Activated T-cell treated with anti-CD3 and anti-CD28 coated beads, Interleukin-2, amount 50 U/mL, for 4 hours (primary cell): ENCODE data around the gene OR2T35. TPM values are rescaled to one million over a fixed set of nuclear protein-coding genes. Genes with fewer than 3 reads are reported as not detected.
"Not testable (repeated sequence)": the region's sequence is repeated elsewhere in the genome, so short reads cannot be mapped to it uniquely, and the experiment has no call there.

ENCODE experiments used
- ATAC-seq, 2 donors: fragments of 200-7000 bp; cut with Tn5 transposase; one replicate each; pipeline ENCODE4 v1.10.0; 2021
- DNase-seq: peaks from one replicate; pipeline ENCODE4 v3.0.0-alpha.2; 2020
- H3K27me3 Mint-ChIP-seq: one replicate; pipeline ENCODE4 v1.8.0; 2021; ENCODE audit warnings: low read depth, mixed read lengths
- H3K36me3 Mint-ChIP-seq: one replicate; pipeline ENCODE4 v1.8.0; 2022; ENCODE audit warnings: mixed read lengths; ENCODE audit not compliant: insufficient read depth
- H3K4me1 Mint-ChIP-seq: one replicate; pipeline ENCODE4 v1.8.0; 2021; ENCODE audit warnings: low read depth, mixed read lengths
- H3K4me3 Mint-ChIP-seq: one replicate; pipeline ENCODE4 v1.8.0; 2021; ENCODE audit warnings: mild to moderate bottlenecking, moderate library complexity, mixed read lengths
- H3K9me3 Mint-ChIP-seq: one replicate; pipeline ENCODE4 v1.8.0; 2021; ENCODE audit warnings: mixed read lengths
- total RNA-seq, 3 donors: library from RNA; stranded (reverse); gene quantifications; one replicate each; pipeline ENCODE4 v1.2.1, GENCODE V29; 2021

Gene OR2T35, protein sequence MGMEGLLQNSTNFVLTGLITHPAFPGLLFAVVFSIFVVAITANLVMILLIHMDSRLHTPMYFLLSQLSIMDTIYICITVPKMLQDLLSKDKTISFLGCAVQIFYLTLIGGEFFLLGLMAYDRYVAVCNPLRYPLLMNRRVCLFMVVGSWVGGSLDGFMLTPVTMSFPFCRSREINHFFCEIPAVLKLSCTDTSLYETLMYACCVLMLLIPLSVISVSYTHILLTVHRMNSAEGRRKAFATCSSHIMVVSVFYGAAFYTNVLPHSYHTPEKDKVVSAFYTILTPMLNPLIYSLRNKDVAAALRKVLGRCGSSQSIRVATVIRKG
- total RNA-seq, result not detected

DNA sequence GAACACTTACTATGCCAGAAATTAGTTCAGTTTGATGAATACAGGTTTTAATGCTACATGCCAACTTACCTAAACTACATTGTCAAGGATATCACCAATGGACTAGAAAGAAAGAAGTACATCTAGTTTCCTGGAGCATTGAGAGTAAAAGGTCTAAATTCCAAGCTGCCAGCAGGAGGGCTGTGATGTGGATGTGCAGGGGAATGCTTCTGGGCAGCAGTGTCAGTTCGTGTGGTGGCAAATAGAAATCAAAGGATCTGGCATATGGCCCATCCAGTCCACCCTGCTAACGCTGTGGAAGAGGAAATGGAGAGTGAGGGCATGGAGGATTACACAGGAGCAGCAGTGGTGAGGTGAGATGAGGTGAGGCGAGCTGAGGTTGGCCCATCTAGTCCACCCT lies at the start of gene OR2T35:
Gene OR2T35, minus strand, starts transcription at position 101 of the 400 bp plus-strand sequence. CDS start 6,020 bp downstream, outside the sequence.
- not testable (repeated sequence) for H3K9me3 Mint-ChIP-seq, H3K4me3 Mint-ChIP-seq, H3K27me3 Mint-ChIP-seq, H3K4me1 Mint-ChIP-seq, DNase-seq, H3K36me3 Mint-ChIP-seq, ATAC-seq

DNA sequence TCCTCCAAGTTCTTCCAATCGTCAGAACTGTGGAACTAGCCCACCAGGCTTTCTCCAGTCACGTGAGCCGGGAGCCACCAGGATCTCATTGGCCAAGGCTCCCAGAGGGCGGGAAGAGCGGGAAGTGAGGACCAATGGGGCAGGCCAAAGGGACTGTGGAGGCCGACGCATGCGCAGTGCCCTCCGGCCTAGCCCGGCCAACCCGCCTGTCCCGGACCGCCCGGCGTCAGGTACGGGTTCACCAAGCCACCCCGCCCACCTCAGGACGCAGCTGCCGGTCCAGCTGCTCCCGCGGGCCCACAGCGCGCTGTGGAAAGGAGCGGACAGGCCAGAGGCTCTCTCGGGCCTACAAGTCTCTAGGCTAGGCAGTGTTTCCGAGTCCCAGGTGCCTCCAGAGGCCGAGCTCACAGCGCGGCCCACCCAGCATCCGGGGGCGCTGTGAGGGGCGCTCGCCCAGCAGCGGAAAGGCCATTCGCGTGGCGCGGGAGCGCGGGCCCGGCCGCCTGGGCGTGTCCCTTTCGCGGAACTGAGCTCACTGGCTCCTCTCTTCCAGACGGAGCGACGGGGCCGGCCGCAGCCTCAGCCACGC lies 46.6 kb upstream of the OR2T35 start:
- peaks cover 3% of the 10 kb centered on the region for H3K4me1 Mint-ChIP-seq
- no peak overlapping the region for H3K4me3 Mint-ChIP-seq
- no peak for DNase-seq
- ATAC-seq, result no peak
- H3K27me3 Mint-ChIP-seq, result peaks cover 4% of the 10 kb centered on the region
- peaks cover 9% of the 10 kb centered on the region for H3K9me3 Mint-ChIP-seq
- no peaks in the 10 kb centered on the region for H3K36me3 Mint-ChIP-seq

DNA sequence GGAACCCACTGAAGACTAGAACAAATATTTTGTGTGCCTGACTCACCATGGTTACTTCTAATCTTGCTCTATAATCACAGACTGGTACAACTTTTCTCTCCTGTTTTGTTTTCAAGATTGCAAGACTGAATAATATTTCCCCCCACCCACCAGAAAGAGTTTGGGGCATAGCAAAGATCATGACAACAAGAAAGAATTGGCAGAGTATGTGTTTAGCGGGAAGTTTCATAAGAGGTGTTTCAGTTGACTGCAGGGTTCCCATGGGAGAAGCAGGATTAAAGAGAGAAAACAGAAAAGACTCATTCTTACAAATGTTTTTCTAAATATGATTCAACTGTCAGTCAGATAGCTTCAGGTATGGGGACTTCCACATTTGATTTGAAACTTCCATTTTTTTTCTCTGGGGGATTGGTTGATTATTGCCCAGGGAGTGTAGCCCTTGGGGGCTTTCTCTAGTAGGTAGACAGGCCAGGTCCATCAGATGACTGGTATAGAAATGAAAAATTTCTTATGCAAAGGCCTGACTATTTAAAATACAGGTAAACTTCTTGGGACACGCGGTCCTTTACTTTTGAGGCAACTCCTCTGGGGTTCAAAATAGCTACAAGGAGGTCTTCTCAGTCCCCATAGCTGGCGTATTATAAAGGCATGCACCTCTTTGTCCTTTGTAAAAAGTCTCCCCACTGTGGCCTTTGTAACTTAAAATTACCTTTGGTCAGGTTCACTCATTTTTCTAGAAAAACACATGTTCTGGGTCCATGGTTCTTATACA lies 43.6 kb upstream of the OR2T35 start:
- no peak for DNase-seq
- ATAC-seq, result no peak
- H3K9me3 Mint-ChIP-seq, result peaks cover 9% of the 10 kb centered on the region
- H3K4me3 Mint-ChIP-seq, result no peak overlapping the region
- H3K36me3 Mint-ChIP-seq, result no peaks in the 10 kb centered on the region
- peaks cover 5% of the 10 kb centered on the region for H3K27me3 Mint-ChIP-seq
- H3K4me1 Mint-ChIP-seq, result peaks cover 4% of the 10 kb centered on the region

DNA sequence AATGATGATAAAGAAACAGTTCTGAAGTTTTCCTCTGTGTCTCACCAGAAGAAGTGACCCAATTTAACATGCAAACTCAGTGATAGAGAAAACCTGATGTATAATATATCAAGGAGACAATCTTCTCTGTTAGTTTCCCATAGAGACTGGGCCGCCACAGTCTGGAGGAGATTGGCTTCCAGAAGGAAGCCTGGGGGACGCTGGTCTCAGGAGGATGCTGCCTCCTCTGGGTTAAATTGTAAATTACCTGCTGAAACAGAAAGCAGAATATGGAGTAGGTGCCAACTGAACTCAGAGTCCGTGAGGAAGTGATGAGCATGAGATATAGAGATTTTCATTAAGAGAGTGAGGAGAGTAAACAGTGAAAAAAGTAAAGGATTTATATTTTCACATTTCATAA lies 41.7 kb upstream of the OR2T35 start:
- Mint-ChIP-seq H3K9me3 (peaks cover 9% of the 10 kb centered on the region), H3K4me1 (peaks cover 4% of the 10 kb centered on the region), H3K36me3 (no peaks in the 10 kb centered on the region), H3K27me3 (peaks cover 16% of the 10 kb centered on the region), H3K4me3 (no peak overlapping the region)
- no peak for ATAC-seq
- no peak for DNase-seq

DNA sequence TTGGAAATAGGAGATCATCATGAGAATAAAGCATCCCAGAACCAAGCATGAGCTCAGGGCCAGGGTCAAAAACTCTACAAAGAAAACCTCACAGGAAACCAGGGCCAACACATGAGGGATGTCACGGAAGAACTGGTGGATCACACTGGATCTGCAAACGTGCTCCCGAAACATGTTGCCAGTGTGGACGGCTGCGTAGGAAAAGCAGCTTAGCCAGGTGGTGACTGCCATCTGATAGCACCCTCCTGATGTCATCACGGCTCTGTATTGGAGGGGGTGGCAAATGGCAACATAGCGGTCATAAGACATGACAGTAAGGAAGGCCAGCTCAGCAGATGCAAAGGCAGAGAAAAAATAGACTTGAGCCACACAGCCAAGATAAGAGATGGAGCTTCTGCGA lies 36.6 kb upstream of the OR2T35 start:
- ATAC-seq (no peak), DNase-seq (no peak)
- Mint-ChIP-seq H3K27me3 (peaks cover 24% of the 10 kb centered on the region), H3K4me3 (no peak overlapping the region), H3K9me3 (no peaks in the 10 kb centered on the region), H3K4me1 (peaks cover under 1% of the 10 kb centered on the region), H3K36me3 (no peaks in the 10 kb centered on the region)

DNA sequence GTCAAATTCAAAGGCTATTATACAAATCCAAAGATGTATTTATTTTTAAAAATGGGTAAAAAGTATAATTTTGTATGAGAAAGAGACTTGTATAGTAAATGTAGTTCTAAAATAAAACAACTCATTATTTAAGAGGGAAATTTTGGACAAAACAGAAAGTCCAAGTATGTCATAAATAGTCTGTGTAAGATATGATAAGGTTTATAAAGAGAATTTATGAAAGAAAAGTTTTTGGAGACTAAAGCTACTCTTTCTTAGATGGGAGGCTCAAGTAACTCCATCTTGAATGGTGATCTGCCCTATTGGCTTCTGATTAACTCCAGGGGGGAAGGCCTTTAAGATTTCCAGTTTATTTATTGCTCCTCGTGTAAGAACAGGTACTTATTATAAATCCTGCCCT lies 24.9 kb upstream of the OR2T35 start:
- Mint-ChIP-seq H3K9me3 (peaks cover 5% of the 10 kb centered on the region), H3K27me3 (peaks cover 3% of the 10 kb centered on the region), H3K4me1 (no peaks in the 10 kb centered on the region), H3K36me3 (peaks cover 3% of the 10 kb centered on the region), H3K4me3 (no peak overlapping the region)
- DNase-seq (no peak), ATAC-seq (no peak)

DNA sequence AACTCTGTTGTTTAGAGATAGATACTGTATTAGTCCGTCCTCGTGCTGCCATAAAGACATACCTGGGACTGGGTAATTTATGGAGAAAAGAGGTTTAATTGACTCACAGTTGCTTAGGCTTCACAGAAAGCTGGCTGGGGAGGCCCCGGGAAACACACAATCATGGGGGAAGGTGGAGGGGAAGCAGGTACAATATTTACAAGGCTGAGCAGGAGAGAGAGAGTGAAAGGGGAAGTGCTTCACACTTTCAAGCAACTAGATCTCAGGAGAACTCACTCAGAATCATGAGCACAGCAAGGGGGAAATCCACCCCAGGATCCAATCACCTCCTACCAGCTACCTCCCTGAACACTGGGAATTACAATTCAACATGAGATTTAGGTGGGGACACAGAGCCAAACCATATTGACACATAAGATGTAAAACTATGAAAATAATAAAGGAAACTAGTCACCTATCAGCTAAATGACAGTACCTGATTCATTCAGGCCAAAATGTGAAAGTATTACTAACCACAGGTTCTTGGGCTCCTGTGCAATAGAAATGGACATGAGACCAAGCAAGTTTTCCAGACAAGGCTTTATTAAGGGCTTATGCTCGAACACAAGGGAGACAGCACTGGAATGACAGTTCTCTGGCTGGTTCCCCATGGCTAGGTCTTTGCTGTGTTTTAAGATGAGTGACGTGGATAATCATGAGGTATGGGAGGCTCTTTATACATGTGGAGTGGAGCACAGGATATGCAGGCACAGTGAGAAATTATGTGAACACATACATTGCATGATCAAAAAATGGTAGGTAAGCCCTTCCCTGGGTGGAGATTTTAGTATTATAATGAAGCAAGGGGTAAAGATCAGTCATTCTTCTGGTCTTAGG lies 18.6 kb upstream of the OR2T35 start:
- DNase-seq, H3K9me3 Mint-ChIP-seq, H3K4me1 Mint-ChIP-seq, H3K36me3 Mint-ChIP-seq, H3K27me3 Mint-ChIP-seq, H3K4me3 Mint-ChIP-seq, ATAC-seq: not testable (repeated sequence)

DNA sequence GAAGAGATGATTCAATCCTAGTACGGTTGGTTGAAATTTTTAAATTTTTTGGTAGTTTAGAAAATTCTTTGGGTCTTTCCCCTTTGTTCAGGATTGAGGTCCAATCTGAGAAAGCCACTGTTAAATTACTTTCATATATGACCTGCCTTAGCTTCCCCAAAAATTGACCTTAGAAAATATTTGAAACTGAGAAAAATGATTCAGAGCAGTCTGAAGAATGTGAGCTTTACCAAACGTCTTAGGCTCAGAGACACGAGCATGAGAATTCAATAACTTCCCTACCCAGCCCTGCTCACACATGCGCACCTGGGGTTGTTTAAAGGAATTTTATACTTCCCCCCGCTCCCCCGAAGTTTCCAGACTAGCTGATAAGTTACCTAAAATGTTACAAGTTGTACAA lies 11.7 kb upstream of the OR2T35 start:
- H3K27me3 Mint-ChIP-seq, DNase-seq, H3K9me3 Mint-ChIP-seq, H3K4me3 Mint-ChIP-seq, H3K4me1 Mint-ChIP-seq, ATAC-seq, H3K36me3 Mint-ChIP-seq: not testable (repeated sequence)

DNA sequence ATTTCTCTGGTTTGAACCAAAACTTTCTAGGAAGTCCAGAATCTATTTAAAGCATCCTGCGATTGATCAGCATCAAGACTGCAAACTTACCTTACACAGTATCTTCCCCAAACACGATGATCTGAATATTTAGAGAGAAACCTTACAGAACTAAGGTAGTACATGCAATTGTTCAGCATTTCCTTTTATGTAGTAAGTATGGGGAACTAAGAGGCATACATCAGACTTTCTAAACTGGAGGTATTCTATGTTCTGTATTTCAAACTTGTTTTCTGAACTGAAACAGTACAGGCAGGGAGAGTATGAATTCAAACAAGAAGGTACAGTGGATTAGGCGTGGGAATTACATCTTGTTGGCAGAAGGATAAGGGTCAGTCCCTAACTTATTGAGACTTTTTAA lies 10.3 kb upstream of the OR2T35 start, which contains the start of gene OR2T27:
Gene OR2T27, minus strand, starts transcription at position 175 of the 400 bp plus-strand sequence. CDS start 4,644 bp downstream, outside the sequence.
- not testable (repeated sequence) for H3K36me3 Mint-ChIP-seq, H3K27me3 Mint-ChIP-seq, ATAC-seq, H3K9me3 Mint-ChIP-seq, H3K4me1 Mint-ChIP-seq, DNase-seq, H3K4me3 Mint-ChIP-seq

DNA sequence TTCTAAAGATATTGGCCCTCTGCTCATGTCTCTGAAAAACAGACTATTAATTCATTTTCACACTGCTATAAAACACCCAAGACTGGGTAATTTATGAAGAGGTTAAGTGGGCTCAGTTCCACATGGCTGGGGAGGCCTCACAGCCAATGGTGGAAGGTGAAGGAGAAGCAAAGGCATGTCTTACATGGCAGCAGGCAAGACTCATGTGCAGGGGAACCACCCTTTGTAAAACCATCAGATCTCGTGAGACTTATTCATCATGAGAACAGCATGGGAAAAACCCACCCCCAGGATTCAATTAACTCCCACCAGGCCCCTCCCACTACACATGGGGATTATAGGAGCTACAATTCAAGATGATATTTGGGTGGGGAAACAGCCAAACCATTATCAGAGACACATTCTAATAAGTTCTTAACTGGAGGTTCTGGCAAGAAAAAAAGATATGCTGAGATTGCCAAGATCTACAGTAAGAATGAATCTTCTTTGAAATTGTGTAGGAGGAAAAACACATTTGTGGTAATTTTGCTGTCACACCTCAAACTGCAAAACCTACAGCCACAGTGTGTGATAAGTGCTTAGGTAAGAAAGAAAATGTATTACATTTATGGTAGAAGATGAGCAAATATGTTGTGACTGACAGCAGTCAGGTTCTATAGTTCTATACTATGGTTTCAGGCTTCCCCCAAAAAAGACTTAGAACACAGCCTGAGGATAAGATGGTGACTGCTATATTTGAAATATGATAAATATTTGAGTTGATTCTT lies 3.9 kb upstream of the OR2T35 start:
- H3K27me3 Mint-ChIP-seq, H3K4me3 Mint-ChIP-seq, H3K9me3 Mint-ChIP-seq, DNase-seq, H3K36me3 Mint-ChIP-seq, H3K4me1 Mint-ChIP-seq: not testable (repeated sequence)
- ATAC-seq, result peak in 1 of 2 donors; percentile 32

DNA sequence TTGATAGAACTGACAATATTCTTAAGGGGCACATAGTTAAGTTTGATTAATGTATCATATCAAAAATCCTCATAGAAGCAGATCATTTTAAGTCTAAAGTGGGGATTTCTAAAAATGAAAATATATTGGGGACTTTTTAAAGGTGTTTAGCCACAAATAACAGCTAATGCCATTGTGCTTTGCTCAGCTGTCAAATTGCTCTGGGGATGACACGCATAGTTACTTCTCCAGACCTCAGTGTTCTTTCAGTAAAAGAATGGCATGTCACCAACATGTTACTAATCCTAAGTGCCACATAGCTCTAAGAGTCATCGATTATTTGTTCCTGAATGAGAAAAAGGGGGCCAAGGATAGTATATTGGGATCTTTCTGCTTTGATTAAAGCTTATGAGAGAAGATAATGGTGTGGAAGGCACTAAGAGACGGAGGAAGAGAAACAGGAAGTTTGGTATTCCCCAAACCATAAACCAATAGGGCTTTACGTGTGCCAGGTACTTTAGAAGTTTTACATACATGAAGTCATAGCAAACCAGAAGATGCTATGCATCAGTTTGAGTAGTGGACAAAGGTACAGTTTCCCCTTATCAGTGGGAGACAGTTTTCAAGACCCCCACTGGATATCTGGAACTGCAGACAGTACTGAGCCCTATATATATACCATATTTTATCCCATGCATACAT lies 2.0 kb downstream of the OR2T35 start:
- not testable (repeated sequence) for H3K4me1 Mint-ChIP-seq, H3K4me3 Mint-ChIP-seq, H3K9me3 Mint-ChIP-seq, H3K27me3 Mint-ChIP-seq, H3K36me3 Mint-ChIP-seq, ATAC-seq, DNase-seq

DNA sequence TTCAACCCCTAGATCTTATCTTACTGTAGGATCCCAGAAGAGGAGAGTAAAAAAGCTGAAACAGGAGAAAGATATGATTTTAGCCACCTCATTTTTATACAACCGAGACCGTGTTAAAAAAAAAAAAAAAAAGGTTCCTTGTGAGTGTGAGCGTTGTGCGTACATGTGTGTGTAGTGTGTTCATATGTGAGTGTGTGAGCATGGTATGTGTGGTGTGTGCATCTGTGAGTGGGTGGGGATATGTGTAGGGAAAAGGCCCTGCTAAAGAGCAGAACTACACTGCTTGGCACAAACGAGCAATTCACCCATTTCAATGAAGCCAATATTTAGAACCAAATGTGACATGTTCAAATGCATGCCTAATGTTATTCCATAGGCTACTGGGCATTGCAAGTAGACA lies 3.5 kb downstream of the OR2T35 start:
- not testable (repeated sequence) for H3K9me3 Mint-ChIP-seq, H3K36me3 Mint-ChIP-seq, H3K4me1 Mint-ChIP-seq, H3K27me3 Mint-ChIP-seq, H3K4me3 Mint-ChIP-seq, ATAC-seq, DNase-seq

DNA sequence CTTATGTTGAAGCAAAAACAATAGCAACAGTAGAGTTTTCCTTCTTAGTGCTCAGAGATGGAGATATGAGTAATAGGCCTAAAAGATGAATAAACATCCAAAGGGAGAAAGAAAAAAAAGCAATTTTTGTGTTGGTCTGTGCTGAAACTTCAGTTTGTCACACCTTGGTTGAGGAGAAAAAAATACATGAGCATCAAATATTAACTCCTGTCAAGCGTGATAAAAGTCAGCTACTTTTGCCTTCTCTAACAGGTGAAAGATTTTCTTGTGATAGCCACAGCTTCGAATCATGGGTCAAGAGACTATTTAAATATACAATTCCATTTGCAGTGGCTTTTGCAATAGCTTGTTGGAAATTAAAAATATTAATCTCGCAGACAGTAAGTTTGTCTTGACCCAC lies 4.2 kb downstream of the OR2T35 start:
- H3K9me3 Mint-ChIP-seq, H3K4me3 Mint-ChIP-seq, H3K36me3 Mint-ChIP-seq, H3K27me3 Mint-ChIP-seq, DNase-seq, H3K4me1 Mint-ChIP-seq, ATAC-seq: not testable (repeated sequence)
